Activated gamma-delta T cell treated with anti-CD3 and anti-CD28 coated beads, Interleukin-2, amount 50 U/mL, for 16 hours (primary cell): ENCODE results near the gene ZNF750.
A peak's percentile ranks its signal among the peaks of the same experiment; 100 is the strongest.
"Not testable (repeated sequence)": the region's sequence is repeated elsewhere in the genome, so short reads cannot be mapped to it uniquely, and the experiment has no call there.

Experiments
- DNase-seq: peaks from one replicate; pipeline ENCODE4 v3.0.0-alpha.2; 2020; ENCODE audit warnings: low read depth

Gene ZNF750

DNA sequence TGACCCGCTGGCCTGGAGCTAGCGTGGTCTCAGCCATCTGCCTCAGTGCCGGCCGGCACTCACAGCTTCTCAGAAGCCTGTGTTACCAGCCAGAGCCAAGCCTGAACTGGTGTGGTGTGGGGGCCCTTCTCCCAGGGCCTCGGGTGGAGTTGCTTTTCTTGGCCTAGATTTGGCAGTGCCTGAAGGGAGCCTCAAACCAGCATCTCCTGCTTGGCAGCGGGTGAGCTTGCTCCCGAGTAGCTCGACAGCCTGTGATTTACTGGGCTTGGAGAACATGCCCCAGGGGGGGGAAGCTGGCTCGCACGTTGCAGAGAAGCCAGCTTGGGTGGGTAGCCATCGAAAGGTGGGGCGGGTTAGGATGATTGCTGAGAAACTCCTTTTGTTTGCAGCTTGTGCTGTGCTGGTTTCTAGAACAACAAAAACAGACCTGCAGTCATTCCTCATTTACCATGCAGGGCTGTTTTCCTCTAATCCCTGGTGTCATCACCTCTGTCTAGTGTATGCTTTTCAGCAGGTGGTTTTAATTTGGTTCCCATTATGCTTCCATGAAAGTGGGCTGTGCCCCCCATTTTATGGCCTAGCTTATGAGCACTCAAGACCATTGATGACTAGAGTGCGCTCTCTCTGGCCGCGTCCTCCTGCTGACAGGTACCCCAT lies 45.7 kb downstream of the ZNF750 start:
- DNase-seq: no peak

DNA sequence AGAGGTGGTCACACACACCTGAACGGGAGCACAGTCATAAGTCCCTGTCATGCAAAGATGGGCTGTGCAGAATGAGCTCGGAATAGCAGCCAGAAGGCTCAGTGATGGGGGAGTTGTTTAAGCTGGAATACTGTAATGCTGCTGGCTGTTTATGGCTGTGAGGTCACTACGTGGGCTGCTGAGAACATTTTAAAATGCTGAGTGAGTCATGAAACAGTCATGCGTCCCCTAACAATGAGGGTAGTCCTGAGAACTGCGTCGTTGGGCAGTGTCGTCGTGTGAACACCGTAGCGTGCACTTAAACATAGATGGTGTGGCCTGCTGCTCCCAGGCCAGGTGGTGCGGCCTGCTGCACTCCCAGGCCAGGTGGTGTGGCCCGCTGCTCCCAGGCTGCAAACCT lies 48.3 kb downstream of the ZNF750 start:
- no peak for DNase-seq

DNA sequence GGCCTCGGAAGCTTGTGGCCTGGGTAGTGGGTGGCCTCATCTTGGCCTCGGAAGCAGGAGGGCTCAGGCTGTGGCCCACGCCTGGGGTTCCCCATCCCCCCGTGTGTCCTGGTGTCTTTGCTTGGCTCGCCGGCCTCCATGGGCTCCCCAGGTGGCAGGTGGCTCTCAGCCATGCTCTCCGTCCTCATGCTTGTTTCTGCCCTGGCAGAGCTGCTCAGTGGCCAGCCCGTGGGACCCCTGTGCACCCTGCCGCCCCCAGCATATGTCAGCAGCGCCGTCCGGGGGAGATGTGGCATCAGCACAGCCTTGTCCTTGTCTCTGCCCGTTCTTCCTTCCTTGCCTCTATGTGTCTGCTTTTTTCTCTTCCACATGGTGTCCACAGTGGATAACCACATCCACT lies 49.4 kb downstream of the ZNF750 start:
- no peak for DNase-seq

GRCh38 chr17:82789806-82790205 lies 50.0 kb downstream of the ZNF750 start:
- DNase-seq: no peak

- DNase-seq: no peak
Observed at GRCh38 chr17:82789051-82789592, 50.7 kb downstream of the ZNF750 start.

DNA sequence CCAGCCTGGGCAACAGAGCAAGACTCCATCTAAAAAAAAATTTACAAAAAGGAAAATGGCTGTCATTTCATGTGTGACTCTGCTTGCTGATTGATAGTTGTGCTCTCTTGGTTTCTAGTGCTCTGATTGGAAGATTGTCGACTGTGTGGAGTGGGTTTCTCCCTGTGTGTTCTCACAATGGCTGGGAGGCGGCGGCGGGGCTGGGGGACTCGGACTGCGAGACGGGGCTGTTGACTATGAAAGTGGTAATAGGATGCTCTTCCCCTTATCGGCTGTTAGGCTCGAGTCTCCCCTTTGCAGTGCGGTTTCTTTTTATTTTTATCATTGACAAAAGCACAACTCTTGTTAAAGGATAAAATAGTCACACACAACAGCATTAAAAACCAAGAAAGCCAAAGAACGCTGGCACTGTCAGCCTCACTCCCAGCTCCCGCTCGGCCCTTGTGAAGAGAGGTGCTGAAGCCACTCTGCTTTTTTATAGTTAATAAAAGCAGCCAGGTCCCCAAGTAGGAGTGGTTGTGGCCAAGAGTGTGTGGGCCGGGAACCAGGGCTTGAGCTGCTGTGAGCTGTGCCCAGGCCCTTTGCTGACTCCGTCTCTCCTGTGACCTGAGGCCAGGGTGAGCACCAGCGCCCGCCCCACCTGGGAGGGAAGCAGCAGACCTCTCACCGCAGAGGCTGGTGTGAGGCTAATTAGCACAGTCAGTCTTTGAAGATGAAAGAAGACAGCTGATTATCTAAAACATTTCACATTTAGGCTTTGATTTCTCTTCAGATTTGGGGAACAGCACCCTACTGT lies 51.4 kb downstream of the ZNF750 start:
- DNase-seq: no peak

GRCh38 chr17:82787081-82787848 lies 52.6 kb downstream of the ZNF750 start:
- no peak for DNase-seq

DNA sequence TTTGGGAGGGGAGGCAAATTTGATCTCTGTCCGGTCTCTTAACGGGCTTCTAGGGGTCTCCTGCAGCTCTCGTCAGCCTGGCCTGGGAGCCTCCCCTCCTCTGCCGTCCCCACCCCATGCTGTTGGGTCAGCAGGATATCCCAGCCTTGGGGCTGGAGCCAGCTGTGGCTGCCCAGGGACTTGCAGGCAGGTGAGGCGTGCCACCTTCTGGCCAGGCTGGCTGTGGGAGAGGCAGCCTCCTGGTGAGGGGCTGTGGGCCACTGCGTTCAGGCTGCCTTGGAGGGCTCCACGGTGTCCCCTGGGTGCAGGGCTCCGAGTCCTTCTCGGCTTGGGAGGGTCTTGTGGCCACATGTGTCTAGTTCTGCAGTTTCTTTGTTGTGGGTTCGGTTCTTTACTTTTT lies 53.4 kb downstream of the ZNF750 start:
- DNase-seq: no peak

- not testable (repeated sequence) for DNase-seq
Observed at GRCh38 chr17:82785581-82785980, 54.2 kb downstream of the ZNF750 start.

GRCh38 chr17:82783498-82783897 lies 56.3 kb downstream of the ZNF750 start:
- DNase-seq: no peak

- DNase-seq: no peak
Observed at GRCh38 chr17:82782657-82783207, 57.1 kb downstream of the ZNF750 start.

- DNase-seq: peak; percentile 82
Observed at GRCh38 chr17:82781894-82782274, 57.9 kb downstream of the ZNF750 start.

DNA sequence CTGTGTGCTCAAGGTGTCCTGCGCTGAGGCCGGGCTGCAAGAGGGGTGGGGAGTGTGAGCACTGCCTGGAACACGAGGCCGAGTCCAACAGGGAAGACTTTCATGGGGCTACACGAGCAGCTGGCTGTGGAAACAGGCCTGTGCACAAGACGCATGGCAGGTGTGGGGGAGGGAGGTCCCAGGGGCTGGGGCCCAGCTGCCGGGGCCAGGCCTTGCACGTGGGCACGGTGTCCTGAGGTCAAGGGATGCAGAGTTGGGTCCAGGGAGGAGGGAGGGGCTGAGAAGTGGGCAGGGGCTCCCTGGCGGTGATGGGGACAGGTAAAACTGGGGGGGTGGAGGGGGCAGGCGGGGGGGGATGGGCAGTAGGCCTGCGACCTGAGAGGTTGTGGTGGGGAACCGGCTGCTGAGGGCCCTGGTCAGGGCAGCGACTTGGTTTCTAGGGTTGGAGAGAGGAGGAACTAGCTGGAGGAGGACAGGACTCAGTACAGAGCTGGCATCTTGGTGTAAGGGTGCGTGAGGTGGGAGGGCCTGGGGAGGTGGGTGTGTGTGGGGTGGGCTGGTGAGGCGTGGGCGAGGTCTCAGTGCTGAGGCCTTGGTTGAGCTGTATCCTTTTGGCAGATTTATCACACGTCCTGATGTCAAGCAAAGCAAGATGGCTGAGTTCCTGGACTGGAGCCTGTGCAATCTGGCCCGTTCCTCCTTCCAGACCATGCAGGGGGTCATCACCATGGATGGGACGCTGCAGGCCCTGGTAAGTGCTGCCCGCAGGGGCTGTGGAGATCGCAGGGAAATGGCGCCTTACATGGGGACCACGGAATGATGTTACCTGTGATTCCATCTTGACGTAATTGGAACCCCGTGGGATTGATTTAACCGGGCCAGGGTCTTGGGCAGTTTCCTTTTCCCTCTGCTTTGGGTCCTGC lies 58.6 kb downstream of the ZNF750 start:
- DNase-seq: no peak

DNA sequence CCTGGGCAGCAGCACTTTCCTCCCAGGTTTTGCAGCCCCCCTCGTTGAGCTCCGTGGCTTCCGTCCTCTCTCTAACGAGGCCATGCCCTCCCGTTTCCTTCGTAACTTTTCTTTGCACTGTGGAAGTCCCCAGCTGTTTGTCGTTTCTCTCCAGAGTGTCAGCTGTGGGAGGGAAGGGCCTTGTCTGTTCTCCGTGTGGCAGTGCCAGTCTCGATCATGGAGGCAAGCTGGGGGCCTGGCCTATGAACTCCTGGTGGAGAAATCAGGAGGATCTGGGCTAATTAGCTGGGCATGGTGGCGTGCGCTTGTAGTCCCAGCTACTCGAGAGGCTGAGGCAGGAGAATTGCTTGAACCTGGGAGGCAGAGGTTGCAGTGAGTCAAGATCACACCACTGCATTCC lies 59.6 kb downstream of the ZNF750 start:
- no peak for DNase-seq

DNA sequence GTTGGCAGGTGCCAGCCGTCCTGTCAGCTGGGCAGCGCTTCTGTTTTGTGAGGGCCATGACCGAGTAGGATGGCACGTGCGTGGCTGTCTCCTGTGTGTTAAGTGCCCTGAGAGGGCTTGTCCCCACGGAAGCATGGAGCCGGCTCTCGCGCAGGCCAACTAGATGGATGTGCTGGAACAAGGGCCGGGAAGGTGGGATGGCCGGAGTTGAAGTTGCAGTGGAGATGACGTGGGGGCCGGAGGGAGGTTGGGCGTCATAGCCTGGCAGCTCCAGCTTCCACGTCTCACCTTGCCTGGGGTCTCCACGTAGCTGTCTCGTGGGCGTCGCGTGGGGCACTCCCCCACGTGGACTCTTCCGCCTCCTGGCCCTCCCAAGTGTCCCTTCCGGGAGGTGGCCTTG lies 60.3 kb downstream of the ZNF750 start:
- no peak for DNase-seq
